Mucosa of descending colon (tissue), 3 donors: ENCODE measurements around the gene SCARB2. TPM values are rescaled to one million over a fixed set of nuclear protein-coding genes. Genes with fewer than 3 reads are reported as not detected.

Source experiments
- ATAC-seq: fragments of 200-7000 bp; cut with Tn5 transposase; one replicate; pipeline ENCODE4 v1.9.1; 2020; ENCODE audit warnings: mild to moderate bottlenecking, moderate library complexity
- DNase-seq, 3 donors: peaks; one replicate each; pipeline ENCODE4 v3.0.0-alpha.2; 2020
- H3K36me3 ChIP-seq: fragments of 200-600 bp; one replicate; pipeline ENCODE4 v1.8.0; 2021; ENCODE audit warnings: low read depth, mild to moderate bottlenecking
- H3K4me1 ChIP-seq: fragments of 200-600 bp; one replicate; pipeline ENCODE4 v1.8.0; 2021; ENCODE audit warnings: low read depth, mild to moderate bottlenecking
- H3K4me3 ChIP-seq: fragments of 200-600 bp; one replicate; pipeline ENCODE4 v1.8.0; 2021; ENCODE audit warnings: mild to moderate bottlenecking
- H3K9me3 ChIP-seq: fragments of 200-600 bp; one replicate; pipeline ENCODE4 v1.8.0; 2021; ENCODE audit warnings: mild to moderate bottlenecking
- intact Hi-C, 2 donors: fragments of 100-400 bp; cut with DNase I in 1 of 2; cut with micrococcal nuclease in 1 of 2; formaldehyde crosslinking; loops; one replicate each; pipeline versions ENCODE4 v1.11.0 to v1.11.1; 2022; cut with DNase I, micrococcal nuclease
- total RNA-seq, 3 donors: library from RNA; stranded (reverse); fragmentation: NEBNext Ultra II Directional in 2 of 3; extraction: Animal tissue kit (Norgen Biotek cat#: 25700) in 2 of 3; gene quantifications; one replicate each; pipeline versions ENCODE4 v1.2.1 to v1.2.4, GENCODE V29; 2021 to 2023
- TF ChIP-seq, protein P1 (sequence below): fragments of 200-600 bp; IDR thresholded peaks from one replicate; pipeline ENCODE4 v1.8.0; 2022; ENCODE audit warnings: antibody characterized with exemption, mild to moderate bottlenecking
- donor health status: DM: no; HTN: no; CAD: no; lungs with moderate emphysema.
- donor health status: DM: no; HTN: no; CAD: no.
- donor health status: DM: no; HTN: yes; CAD: no.

Gene SCARB2
- total RNA-seq, 3 donors from 2014 or later, result 148 to 183 (median 172) TPM

DNA sequence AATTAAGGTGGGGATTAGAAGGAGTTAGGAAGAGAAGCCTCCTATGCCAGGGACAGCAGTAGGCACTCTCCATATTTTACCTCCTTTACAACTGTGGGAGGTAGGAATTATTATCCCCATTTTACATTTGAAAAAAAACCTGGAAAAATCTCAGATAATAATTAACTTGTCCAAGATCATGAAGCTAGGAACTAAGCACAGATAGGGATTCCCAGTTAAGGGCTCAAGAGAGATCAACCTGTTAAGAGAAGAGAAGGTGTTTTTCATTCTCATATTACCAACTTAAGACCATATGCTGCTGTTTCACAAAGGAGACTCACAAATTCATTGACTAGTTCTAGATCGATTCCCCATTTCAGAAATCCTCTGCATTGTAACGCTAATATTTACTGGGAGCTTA lies 21.8 kb upstream of the SCARB2 start:
- H3K36me3 ChIP-seq, result no peaks in the 10 kb centered on the region
- intact Hi-C loops, result no loop called here
- DNase-seq (no peak), ATAC-seq (peak; percentile 6)
- peaks cover 5% of the 10 kb centered on the region for H3K9me3 ChIP-seq
- TF ChIP-seq, protein P1, sequence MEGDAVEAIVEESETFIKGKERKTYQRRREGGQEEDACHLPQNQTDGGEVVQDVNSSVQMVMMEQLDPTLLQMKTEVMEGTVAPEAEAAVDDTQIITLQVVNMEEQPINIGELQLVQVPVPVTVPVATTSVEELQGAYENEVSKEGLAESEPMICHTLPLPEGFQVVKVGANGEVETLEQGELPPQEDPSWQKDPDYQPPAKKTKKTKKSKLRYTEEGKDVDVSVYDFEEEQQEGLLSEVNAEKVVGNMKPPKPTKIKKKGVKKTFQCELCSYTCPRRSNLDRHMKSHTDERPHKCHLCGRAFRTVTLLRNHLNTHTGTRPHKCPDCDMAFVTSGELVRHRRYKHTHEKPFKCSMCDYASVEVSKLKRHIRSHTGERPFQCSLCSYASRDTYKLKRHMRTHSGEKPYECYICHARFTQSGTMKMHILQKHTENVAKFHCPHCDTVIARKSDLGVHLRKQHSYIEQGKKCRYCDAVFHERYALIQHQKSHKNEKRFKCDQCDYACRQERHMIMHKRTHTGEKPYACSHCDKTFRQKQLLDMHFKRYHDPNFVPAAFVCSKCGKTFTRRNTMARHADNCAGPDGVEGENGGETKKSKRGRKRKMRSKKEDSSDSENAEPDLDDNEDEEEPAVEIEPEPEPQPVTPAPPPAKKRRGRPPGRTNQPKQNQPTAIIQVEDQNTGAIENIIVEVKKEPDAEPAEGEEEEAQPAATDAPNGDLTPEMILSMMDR, result no peak
- H3K4me1 ChIP-seq, result peaks cover 15% of the 10 kb centered on the region
- H3K4me3 ChIP-seq, result no peak overlapping the region

DNA sequence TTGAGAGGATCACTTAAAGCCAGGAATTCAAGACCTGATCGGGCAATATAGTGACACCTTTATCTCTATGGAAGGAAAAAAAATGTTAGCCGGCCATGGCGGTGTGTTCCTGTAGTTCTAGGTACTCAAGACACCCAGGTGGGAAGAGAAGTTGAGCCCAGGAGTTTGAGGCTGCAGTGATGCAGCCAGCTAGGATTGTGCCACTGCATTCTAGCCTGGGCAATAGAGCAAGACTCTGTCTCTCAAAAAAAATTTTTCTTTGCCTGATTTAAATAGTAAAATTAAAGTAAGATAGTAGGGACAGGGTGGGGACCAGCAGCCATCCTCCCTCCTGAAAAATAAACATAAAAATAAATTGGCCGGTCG lies 21.0 kb upstream of the SCARB2 start:
- TF ChIP-seq, protein P1, result no peak
- Histone ChIP-seq H3K9me3 (no peaks in the 10 kb centered on the region), H3K4me3 (no peak overlapping the region), H3K4me1 (peaks cover 15% of the 10 kb centered on the region), H3K36me3 (no peaks in the 10 kb centered on the region)
- DNase-seq (no peak), ATAC-seq (no peak)
- intact Hi-C loops, result no loop called here

DNA sequence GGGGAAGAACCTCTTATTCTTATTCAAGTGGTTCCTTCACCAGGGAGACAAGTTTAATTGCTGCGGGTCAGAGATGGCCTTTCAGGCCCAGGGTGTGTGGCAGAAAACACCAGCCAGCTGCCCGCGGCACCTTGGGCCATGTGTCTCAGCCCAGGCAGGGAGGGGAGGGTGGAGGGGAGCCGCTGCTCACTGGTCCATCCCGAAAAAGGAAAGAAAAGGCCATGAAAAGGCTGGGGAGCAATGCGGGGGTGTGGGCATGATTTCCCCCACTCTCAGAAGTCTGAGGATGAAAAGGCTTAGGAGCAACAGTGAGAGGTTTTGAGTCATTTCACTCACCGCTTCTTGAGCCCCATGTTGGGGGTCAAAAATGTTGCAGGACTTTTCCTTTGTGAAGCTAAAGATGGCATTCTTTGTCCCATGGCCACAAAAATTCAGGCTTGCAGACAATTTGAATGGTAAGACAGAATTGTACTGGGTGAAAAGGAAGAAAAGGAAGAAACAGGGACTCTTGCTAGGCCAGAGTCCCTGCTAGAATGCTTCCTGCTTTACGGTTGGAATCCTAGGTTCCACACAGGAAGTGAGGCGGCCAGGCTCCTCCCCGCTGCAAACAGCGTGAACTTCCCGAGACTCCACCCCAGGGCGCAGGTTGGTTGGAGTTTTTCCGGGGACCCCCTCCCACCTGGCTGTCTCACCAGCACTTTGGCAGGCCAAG lies 20.5 kb upstream of the SCARB2 start:
- DNase-seq (peak in 2 of 3 donors; percentile 56 to 79), ATAC-seq (no peak)
- Histone ChIP-seq H3K4me1 (peaks cover 15% of the 10 kb centered on the region), H3K9me3 (no peaks in the 10 kb centered on the region), H3K4me3 (no peak overlapping the region), H3K36me3 (no peaks in the 10 kb centered on the region)
- TF ChIP-seq, protein P1, result no peak
- intact Hi-C loops, result no loop called here

DNA sequence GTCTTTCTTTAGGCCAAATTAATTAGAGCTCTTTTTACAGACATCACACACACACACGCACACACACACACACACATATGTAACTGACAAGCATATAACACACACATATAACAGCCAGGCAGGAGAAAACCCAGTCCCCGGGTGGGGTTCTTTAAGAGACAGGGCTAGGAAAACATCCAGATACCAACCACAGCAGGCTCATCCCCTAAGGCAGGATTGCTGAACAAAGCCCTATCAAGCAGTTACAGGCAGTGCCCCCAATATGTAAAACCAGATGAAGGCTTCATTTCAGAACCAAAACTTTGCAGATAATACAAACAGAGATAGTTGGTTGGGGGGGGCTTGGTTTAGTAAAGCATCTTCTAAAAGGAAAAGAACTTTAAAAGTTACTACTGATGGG lies 19.9 kb upstream of the SCARB2 start:
- ATAC-seq, result no peak
- Histone ChIP-seq H3K4me3 (no peak overlapping the region), H3K4me1 (peaks cover 15% of the 10 kb centered on the region), H3K9me3 (no peaks in the 10 kb centered on the region), H3K36me3 (no peaks in the 10 kb centered on the region)
- intact Hi-C loops, result no loop called here
- DNase-seq, result no peak
- TF ChIP-seq, protein P1, result no peak

DNA sequence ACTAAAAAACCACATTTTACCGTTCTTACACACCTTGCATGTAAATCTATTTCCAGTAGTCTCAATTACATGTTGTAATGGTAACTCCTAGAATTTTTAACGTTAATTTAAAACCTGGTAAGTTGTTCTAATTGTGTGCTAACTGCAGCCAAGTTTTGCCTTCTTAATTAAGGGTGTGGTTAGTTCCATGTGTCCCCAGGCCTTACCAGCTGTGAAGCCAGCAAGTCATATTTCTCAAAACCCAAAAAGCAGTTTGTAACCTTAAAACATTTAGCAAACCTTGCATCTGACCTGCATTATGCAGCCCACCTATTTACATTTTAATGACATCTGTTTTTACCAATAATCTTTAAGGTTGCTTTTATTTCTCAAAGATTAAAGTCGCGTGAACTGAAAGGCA lies 19.5 kb upstream of the SCARB2 start:
- intact Hi-C loops, result no loop called here

More for the DNA sequence above, 19.5 kb upstream of the SCARB2 start:
- Histone ChIP-seq H3K4me3 (no peak overlapping the region), H3K4me1 (peaks cover 15% of the 10 kb centered on the region), H3K9me3 (peaks cover 2% of the 10 kb centered on the region), H3K36me3 (no peaks in the 10 kb centered on the region)
- no peak for ATAC-seq
- no peak for DNase-seq
- TF ChIP-seq, protein P1, result no peak
